ENCODE results near the gene PISD. TPM values are rescaled to one million over a fixed set of nuclear protein-coding genes. Genes with fewer than 3 reads are reported as not detected.

The PISD gene
- total and polyA plus RNA-seq, 2 donors (not counting 3 experiments of a cell fraction or from before 2014, with no cell fraction given), result 53.4 to 58.0 TPM

DNA sequence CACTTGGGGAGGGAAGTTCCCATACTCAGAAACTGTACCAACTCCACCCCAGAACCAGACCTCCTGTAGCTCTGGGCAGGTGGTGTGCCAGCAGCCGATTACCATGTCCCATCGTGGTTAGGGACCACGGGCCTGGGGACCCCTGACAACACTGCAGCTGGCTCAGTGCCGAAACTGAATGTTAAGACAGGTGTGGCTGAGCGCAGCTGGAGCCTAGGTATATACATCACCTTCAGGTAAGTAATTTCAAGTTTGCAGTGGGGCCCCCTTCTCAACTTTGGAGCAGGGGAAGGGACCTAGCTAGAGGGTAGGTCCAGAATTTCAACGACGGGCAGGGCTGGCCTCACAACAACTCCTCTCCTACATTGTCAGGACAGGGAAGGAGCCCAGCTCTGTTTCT is 20.7 kb upstream of the PISD start:
- dilution Hi-C loops (cut with MboI; ENCODE audit: extremely low pct_ligation_motif_present, low sequenced_read_pairs) (no loop called here), intact Hi-C loops (cut with micrococcal nuclease) (no loop called here)
- Histone ChIP-seq H3K36me3 (ENCODE audit: control insufficient read depth in 2 of 2, extremely low read depth in 1 of 2, insufficient read depth in 2 of 2, low read length in 2 of 2) (peaks cover 4 to 15% of the 10 kb centered on the region in 2 experiments), H3K4me1 (ENCODE audit: control insufficient read depth, extremely low read depth, insufficient read depth, low read length) (no peaks in the 10 kb centered on the region), H3K79me2 (ENCODE audit: control insufficient read depth, insufficient read depth, low read length) (no peaks in the 10 kb centered on the region), H3K9ac (replicated peaks; ENCODE audit: extremely low read depth, insufficient read depth, low read length) (no peak overlapping the region), H3K27me3 (ENCODE audit: control insufficient read depth in 2 of 2, insufficient read depth in 2 of 2, low read length in 2 of 2) (no peaks in the 10 kb centered on the region), H3K9me1 (replicated peaks; ENCODE audit: control insufficient read depth, extremely low read depth, insufficient read depth, low read length) (no peaks in the 10 kb centered on the region), H3K4me2 (ENCODE audit: insufficient read depth, low read length) (no peak overlapping the region), H4K20me1 (replicated peaks; ENCODE audit: control insufficient read depth, extremely low read depth, insufficient read depth, low read length) (no peaks in the 10 kb centered on the region), H3K4me3 (replicated peaks in 1 of 3; ENCODE audit: insufficient read depth in 1 of 3, low read depth in 1 of 3, low read length in 3 of 3) (no peak overlapping the region), H3K27ac (ENCODE audit: insufficient read depth, low read depth, low read length) (no peak overlapping the region), H2AFZ (ENCODE audit: low read depth, low read length) (no peak overlapping the region), H3K9me3 (replicated peaks; ENCODE audit: control insufficient read depth, insufficient read depth, low read length) (no peaks in the 10 kb centered on the region)
- FAIRE-seq (no peak), DNase-seq (ENCODE audit: low read depth, low spot score) (no peak)
- TF ChIP-seq, protein P1, sequence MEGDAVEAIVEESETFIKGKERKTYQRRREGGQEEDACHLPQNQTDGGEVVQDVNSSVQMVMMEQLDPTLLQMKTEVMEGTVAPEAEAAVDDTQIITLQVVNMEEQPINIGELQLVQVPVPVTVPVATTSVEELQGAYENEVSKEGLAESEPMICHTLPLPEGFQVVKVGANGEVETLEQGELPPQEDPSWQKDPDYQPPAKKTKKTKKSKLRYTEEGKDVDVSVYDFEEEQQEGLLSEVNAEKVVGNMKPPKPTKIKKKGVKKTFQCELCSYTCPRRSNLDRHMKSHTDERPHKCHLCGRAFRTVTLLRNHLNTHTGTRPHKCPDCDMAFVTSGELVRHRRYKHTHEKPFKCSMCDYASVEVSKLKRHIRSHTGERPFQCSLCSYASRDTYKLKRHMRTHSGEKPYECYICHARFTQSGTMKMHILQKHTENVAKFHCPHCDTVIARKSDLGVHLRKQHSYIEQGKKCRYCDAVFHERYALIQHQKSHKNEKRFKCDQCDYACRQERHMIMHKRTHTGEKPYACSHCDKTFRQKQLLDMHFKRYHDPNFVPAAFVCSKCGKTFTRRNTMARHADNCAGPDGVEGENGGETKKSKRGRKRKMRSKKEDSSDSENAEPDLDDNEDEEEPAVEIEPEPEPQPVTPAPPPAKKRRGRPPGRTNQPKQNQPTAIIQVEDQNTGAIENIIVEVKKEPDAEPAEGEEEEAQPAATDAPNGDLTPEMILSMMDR (IDR thresholded peaks at IDR 0.05; ENCODE audit: extremely low read depth in 1 of 2, insufficient read depth in 1 of 2, low read depth in 1 of 2, low read length in 2 of 2), result no peak
- ChIA-PET CTCF (interaction anchor here (1.0 to 4.2 kb wide), 2 partner anchors 15 to 17 kb away, joined by 3 to 20 read pairs; no protein-coding TSS in a partner anchor), POLR2A (no interaction called here)
- BruUV-seq (replicated peaks), result no TSS peak

DNA sequence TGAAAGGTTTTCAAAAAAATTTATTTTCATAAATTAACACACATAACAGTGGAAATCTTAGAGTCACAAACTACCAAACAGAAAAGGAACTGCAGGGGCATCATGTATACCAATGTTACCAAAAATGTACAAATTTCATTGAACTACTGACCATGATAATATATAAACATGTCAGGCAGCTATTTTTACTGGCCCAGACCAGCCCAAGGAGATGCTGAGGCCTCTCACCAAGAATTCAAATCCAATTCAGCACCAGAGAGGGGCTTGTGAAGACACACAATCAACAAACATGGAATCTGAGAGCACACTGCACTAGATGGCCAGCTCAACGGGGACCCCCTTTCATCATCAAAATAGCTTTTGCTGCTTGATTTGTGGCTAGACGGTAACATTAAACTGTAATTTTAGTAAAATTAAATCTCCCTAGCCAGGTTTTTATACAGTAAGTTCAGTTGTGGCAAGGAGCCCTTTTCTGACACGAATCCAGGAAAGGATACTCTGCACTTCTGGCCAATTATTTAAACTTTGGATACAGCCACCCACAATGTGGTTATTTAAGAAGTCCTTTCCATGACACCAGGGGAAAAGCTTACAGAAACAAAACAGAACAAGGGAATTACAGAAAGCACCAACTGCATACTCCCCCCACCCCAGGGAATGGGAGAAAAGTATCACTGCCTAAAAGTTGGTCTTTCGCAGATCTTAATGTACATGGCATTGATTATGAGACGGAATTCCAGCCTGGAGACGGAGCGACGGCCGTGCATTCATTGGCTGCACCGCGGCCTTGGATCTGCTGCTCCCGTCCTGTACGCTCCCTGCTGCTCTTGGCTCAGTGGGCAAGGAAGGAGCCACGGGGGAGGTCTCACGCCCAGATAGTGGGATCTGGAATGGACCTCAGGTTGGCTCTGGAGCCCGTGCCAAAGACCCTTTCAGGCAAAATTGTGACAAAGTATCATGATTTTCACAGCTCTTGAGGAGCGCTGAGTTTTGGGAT is 19.6 kb upstream of the PISD start:
- Histone ChIP-seq H3K4me3 (replicated peaks in 1 of 3; ENCODE audit: insufficient read depth in 1 of 3, low read depth in 1 of 3, low read length in 3 of 3) (no peak overlapping the region), H3K4me2 (ENCODE audit: insufficient read depth, low read length) (no peak overlapping the region), H3K27ac (ENCODE audit: insufficient read depth, low read depth, low read length) (no peak overlapping the region), H2AFZ (ENCODE audit: low read depth, low read length) (no peak overlapping the region), H3K79me2 (ENCODE audit: control insufficient read depth, insufficient read depth, low read length) (no peaks in the 10 kb centered on the region), H4K20me1 (replicated peaks; ENCODE audit: control insufficient read depth, extremely low read depth, insufficient read depth, low read length) (no peaks in the 10 kb centered on the region), H3K9me3 (replicated peaks; ENCODE audit: control insufficient read depth, insufficient read depth, low read length) (no peaks in the 10 kb centered on the region), H3K36me3 (ENCODE audit: control insufficient read depth in 2 of 2, extremely low read depth in 1 of 2, insufficient read depth in 2 of 2, low read length in 2 of 2) (peaks cover 4 to 15% of the 10 kb centered on the region in 2 experiments), H3K9ac (replicated peaks; ENCODE audit: extremely low read depth, insufficient read depth, low read length) (no peak overlapping the region), H3K27me3 (ENCODE audit: control insufficient read depth in 2 of 2, insufficient read depth in 2 of 2, low read length in 2 of 2) (no peaks in the 10 kb centered on the region), H3K9me1 (replicated peaks; ENCODE audit: control insufficient read depth, extremely low read depth, insufficient read depth, low read length) (no peaks in the 10 kb centered on the region), H3K4me1 (ENCODE audit: control insufficient read depth, extremely low read depth, insufficient read depth, low read length) (peaks cover 4% of the 10 kb centered on the region)
- POLR2A ChIA-PET, result no interaction called here
- CTCF ChIA-PET, result interaction anchor here (4.2 kb wide), 1 partner anchor 16 kb away, joined by 20 read pairs; no protein-coding TSS in a partner anchor
- dilution Hi-C loops (cut with MboI; ENCODE audit: extremely low pct_ligation_motif_present, low sequenced_read_pairs), result no loop called here
- intact Hi-C loops (cut with micrococcal nuclease), result no loop called here
- DNase-seq (ENCODE audit: low read depth, low spot score), result no peak
- FAIRE-seq, result no peak
- TF ChIP-seq EZH2 (IDR thresholded peaks at IDR 0.05; ENCODE audit: borderline replicate concordance, low read depth, low read length, severe bottlenecking) (no peak), MYC (IDR thresholded peaks at IDR 0.05; ENCODE audit: low read depth, low read length) (no peak), FOS (IDR thresholded peaks at IDR 0.05; ENCODE audit: borderline replicate concordance, insufficient read depth, low read length) (no peak), GATA2 (IDR thresholded peaks at IDR 0.05; ENCODE audit: insufficient read depth, insufficient read length, low read depth, low read length) (no peak), POLR2AphosphoS5 (IDR thresholded peaks at IDR 0.05; ENCODE audit: insufficient read depth, low read depth, low read length) (no peak), POLR2A (IDR thresholded peaks at IDR 0.05; ENCODE audit: low read depth, low read length) (no peak)
- TF ChIP-seq, protein P1 (IDR thresholded peaks at IDR 0.05; ENCODE audit: extremely low read depth in 1 of 2, insufficient read depth in 1 of 2, low read depth in 1 of 2, low read length in 2 of 2), result no peak
- TF ChIP-seq, protein P2, sequence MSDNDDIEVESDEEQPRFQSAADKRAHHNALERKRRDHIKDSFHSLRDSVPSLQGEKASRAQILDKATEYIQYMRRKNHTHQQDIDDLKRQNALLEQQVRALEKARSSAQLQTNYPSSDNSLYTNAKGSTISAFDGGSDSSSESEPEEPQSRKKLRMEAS (IDR thresholded peaks at IDR 0.05; ENCODE audit: insufficient read depth, insufficient read length), result no peak
- no TSS peak for BruUV-seq (replicated peaks)
